ENCODE measurements around the gene UQCRC1. TPM values are rescaled to one million over a fixed set of nuclear protein-coding genes. Genes with fewer than 3 reads are reported as not detected.

Gene UQCRC1
- polyA plus RNA-seq, 1 donor, result 204 TPM

DNA sequence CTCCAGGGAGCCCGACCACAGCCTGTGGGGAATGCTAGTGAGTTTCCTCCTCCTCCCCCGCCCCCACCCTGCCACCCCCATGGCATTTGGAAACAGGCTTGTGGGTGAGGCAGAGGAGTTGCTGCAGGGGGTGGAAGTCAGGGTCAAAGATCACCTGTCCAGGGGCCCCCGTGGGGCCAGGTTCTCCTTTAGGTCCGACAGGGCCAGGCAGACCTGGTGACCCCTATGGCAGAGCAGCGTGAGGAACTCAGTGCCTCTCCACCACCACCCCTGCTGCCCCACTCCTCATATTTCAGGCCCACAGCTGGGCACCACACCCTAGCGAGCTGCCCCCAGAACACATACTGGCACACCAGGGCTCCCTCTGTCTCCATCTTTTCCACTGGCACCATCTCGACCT, 36.9 kb downstream of the UQCRC1 start:
- no peak for DNase-seq (ENCODE audit: low read depth)

- no peak for DNase-seq (ENCODE audit: low read depth)
Observed at GRCh38 chr3:48571938-48572337, 37.5 kb downstream of the UQCRC1 start.

DNA sequence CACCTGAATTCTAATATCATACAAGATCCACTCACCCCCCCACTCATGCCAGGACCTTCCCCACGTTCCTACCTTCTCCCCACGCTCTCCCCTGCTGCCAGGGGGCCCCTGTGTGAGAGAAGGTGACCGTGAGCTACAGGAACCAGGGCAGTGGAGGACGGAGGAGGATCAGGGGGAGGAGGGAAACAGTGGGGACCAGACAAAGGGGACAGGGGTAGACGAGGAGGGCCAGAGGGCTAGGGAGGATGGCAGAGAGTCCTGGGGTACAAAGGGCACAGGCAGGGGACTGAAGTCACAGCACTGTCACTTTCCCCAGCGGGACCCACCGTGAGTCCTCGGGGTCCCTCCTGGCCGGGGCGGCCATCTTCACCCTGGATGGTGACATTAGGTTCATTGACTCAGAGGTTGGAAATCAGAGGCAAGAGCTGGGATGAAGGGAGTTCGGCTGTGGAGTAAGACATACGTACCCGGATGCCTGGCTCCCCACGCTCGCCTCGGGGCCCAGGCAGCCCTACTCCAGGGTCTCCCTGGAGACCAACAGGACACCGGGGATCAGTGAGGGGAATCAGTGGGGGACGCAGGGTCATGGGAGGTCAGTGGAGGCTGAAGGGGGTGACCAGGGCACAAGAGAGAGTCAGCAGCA, 39.5 kb downstream of the UQCRC1 start:
- no peak for DNase-seq (ENCODE audit: low read depth)

DNA sequence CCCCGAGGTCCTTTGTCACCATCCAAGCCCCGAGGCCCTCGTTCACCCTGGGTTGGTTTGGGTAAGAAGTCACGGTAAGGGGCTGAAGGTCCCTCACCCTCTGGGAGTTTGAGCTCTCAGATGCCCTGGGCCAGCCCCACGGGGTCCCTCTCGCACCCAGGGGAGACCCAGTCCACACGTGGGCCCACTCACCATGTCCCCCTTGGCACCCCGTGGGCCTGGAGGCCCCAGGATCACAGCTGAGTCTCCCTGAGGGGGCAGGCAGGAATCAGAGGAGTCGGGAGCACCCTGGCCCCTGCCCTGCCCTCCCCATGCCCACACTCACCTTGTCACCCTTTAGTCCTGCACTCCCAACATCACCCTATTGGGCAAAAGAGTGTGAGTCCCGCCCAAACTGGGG, 40.0 kb downstream of the UQCRC1 start:
- no peak for DNase-seq (ENCODE audit: low read depth)

DNA sequence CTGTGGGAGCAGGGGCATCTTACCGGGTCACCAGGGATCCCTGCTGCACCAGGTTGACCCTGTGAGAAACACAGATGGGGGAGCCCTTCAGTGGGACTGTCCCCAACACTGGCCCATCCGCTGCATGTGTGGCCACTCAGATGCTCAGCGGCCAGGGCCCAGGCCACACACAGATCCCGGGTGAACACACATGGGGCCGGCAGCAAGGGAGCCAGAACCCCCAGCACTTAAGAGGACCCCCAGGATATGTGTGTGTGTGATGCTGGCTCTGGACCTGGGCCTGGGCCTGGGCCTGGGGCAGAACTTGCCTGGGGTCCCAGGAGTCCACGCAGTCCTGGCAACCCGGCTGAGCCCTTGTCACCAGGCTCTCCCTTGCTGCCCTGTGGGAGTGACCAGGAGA, 41.0 kb downstream of the UQCRC1 start:
- no peak for DNase-seq (ENCODE audit: low read depth)

GRCh38 chr3:48567500-48567899, 41.9 kb downstream of the UQCRC1 start:
- no peak for DNase-seq (ENCODE audit: low read depth)

DNA sequence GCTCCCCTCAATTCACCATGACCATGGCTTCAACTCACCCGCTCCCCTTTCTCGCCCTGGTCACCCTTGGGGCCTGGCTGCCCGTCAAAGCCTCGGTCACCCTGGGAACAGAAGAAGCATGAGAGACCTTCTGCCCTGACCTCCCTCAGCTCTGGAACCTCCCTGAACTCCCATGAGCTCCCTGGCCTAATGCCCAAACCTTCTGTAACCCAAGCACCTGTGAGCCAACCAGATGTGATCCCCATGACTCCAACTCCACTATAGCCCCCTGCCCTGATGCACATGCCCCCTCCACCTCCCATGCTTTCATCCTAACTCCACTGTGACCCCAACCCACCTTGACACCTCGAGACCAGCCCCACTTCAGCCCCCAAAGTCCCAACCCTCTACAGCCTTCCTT, 42.4 kb downstream of the UQCRC1 start:
- no peak for DNase-seq (ENCODE audit: low read depth)

DNA sequence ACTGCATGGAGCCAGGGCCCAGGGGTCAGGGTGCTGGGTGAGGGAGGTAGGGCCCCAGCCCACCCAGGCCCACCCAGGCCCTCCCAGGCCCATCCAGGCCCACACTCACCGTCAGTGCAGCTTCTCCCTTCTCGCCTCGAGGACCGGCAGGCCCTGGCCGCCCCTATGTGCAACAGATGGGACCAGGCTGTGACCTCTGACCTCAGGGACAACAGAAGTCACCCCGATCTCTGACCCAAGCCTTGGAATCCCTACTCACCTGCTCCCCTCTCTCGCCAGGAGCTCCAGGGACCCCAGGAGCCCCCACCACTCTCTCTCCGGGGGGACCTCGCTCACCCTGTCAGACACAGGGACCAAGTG, 43.1 kb downstream of the UQCRC1 start:
- no peak for DNase-seq (ENCODE audit: low read depth)

GRCh38 chr3:48565591-48566400, 43.6 kb downstream of the UQCRC1 start:
- no peak for DNase-seq (ENCODE audit: low read depth)

GRCh38 chr3:48565186-48565585, 44.3 kb downstream of the UQCRC1 start:
- DNase-seq (ENCODE audit: low read depth), result no peak

DNA sequence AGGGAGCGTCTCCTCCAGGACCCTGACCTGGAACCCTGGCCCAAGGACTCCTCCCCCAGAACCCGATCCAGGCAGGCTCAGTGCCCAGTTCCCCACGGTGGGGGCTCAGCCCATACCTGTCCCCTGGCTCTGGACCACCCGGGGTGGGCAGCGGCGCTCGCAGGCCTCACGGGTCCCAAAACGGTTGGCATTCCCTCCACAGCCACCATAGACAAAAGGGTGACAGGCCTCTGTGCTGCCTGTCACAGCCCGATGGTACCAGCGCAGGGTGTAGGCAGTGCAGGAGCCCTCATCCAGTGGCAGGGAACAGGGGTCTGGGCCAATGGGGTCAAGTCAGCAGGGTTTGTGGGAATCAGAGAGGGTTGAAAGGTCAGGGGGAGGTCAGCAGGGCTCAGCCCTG, 44.8 kb downstream of the UQCRC1 start:
- no peak for DNase-seq (ENCODE audit: low read depth)

- no peak for DNase-seq (ENCODE audit: low read depth)
Observed at GRCh38 chr3:48564022-48564421, 45.4 kb downstream of the UQCRC1 start.

GRCh38 chr3:48563382-48563918, 46.0 kb downstream of the UQCRC1 start, which contains the start of gene UCN2:
TSS of gene UCN2 (minus strand) at chr3:48563781. CDS start at chr3:48563124, 657 bp downstream.
- no peak for DNase-seq (ENCODE audit: low read depth)

DNA sequence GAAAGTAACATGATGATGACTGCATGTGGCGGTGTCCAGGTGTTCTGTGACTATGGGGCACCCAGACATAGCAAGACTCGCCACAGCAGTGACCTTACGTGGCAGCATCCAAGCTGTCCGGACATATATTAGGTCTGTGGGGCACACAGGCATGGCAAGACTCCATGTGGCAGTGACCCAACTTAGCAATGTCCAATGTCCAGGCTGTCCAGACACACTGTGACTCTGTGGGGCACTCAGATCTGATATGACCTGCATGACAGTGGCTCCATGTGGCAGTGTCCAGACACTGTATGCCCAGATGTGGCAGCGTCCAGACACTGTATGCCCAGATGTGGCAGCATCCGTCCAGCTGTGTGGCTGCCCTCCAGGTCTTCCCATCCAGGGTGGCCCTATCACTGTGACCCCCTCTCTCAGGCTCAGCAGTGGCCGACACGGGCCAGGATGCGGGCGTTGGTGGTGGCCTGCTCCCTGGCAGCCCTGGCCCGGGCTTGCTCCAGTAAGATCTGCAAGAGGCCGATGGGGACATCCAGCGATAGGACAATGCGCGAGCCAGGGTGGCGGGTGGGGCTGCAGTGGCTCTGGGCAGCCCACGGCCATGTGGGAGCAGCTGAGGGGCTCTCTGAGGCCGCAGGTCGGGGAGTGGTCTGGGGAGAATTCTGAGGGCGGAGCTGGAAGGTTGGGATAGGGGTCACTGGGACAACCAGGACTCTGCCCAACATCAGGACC, 46.9 kb downstream of the UQCRC1 start:
- no peak for DNase-seq (ENCODE audit: low read depth)

- DNase-seq (ENCODE audit: low read depth), result no peak
Observed at GRCh38 chr3:48561045-48561736, 48.3 kb downstream of the UQCRC1 start.

- DNase-seq (ENCODE audit: low read depth), result no peak
Observed at GRCh38 chr3:48560648-48561018, 48.8 kb downstream of the UQCRC1 start.

DNA sequence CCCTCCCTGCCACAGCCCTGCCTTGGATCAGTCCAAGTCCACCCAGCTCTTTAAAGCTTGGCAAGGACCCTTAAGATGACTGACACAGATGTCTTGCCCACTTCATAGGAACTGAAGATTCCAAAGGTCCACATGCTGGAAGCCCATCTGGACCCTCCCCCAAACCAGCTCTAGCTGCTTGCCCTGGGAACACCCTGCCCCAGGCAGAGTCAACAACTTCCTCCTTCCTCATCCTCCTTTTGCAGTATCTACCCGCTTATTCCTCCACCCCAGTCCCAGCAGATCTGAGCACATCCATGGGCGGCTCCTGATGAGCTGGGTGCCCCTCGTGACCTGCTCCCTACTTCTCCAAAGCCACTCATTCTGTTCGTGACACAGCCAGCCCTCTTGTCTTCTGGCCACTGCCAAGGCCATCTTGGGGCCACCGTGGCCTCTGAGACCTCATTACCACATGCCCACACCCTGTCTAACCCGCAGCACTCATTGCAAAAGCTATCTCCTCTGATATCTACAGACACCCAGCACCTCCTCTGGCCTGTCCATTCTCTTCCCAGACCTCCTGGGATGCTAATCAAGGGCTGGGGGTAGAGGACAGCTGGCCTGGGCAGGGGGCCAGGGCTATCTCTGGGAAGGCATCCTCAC, 50.8 kb downstream of the UQCRC1 start:
- DNase-seq (ENCODE audit: low read depth), result no peak

DNA sequence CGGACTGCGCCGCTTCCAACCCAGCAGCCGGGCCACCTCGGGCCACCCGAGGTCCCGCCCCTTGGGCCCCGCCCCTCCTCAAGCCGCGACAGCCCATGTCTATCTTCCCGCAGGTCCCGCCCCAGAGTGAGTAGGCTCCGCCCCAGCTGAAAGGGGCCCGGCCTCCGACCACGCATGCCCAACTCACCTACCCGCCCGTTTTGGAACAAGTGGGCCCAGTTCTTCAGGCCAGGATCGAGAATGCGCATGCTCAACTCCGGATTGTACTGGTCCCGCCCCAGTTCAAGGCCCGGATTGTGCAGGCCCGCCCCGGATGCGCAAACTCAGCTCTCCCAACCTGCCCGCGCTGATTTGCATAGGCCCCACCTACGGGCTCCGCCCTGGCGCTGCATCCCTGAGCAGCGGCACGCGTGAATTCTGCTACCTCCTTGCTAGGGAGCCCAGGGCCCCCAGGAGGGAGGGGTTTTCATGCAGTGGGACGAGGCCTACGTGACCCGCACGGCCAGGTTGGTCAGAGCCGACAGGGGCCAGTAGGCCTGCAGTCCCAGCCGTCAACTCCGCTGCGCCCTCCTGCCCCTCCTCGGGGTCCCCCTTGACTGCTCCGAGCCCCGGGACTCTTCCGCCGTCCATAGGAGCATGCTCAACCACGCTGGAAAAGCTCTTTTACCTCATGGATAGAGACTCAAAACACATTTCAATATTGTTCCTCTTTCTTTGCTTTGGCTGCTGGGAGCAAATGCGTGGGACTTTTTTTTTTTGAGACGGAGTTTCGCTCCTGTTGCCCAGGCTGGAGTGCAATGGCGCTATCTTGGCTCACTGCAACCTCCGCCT, 52.4 kb downstream of the UQCRC1 start, which contains the start of gene PFKFB4:
PFKFB4 (minus strand) TSS at position 8 of the 831 bp plus-strand sequence. CDS start 26 bp downstream, outside the sequence.
- peak; percentile 97 for DNase-seq (ENCODE audit: low read depth)

DNA sequence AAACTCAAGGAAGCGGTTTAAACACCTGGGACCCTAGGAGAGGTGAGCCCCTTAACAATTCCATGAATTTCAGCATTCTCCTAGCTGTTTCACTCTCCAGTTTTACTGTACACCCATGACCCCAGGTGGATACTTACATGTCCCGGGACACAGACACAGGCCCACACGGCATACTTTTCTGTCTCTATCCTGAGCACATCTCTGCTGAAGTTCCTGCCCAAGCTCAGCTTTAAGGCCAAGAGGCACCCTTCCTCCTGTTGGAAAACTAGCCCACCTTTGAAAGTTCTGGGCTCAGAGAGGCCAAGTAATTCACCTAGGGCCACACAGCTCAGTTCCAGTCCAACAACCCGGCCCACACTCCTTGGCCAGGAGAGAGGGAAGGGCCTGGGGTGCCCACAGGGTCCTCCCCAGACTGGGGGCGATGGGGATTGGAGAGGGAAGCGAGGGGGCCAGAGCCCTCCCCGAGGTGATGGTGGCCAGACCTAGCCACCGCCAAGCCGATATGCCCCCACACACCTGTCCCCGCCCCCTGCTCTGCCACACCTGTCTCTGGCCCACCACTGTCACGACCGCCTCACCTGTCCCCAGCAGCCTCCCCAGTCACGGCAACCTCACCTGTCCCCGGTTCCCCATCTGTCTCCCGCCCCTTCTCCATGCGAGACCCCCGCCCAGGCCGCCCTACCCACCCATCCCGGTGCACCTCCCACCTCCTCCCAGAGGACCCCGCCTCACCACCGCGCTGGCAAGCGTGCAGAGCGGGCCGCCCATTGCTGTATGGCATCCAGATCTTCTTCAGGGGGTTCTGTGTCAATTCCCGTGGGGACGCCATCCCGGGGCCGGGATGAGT, 53.3 kb downstream of the UQCRC1 start:
- no peak for DNase-seq (ENCODE audit: low read depth)
